Left lung (tissue), 10 donors: ENCODE results near the gene DDI2. TPM values are rescaled to one million over a fixed set of nuclear protein-coding genes. Genes with fewer than 3 reads are reported as not detected.

ENCODE experiments used
- ATAC-seq: fragments of 200-7000 bp; cut with Tn5 transposase; one replicate; pipeline ENCODE4 v1.9.1; 2020; ENCODE audit warnings: moderate library complexity
- DNase-seq, 4 donors: peaks; one replicate each; pipeline ENCODE4 v3.0.0-alpha.2; 2013 to 2020
- H3K27ac ChIP-seq, 2 donors: fragments of 200-600 bp; sonication (generic) in 1 of 2; one replicate each; pipeline versions ENCODE4 v1.5.0 to v1.8.0; 2020 to 2021
- H3K27me3 ChIP-seq, 2 donors: fragments of 200-600 bp; sonication (generic) in 1 of 2; one replicate each; pipeline versions ENCODE4 v1.5.0 to v1.8.0; 2020 to 2021
- H3K36me3 ChIP-seq, 2 donors: fragments of 200-600 bp; sonication (generic) in 1 of 2; one replicate each; pipeline versions ENCODE4 v1.5.0 to v1.8.0; 2020 to 2021
- H3K4me1 ChIP-seq, 2 donors: fragments of 200-600 bp; one replicate each; pipeline ENCODE4 v1.8.0; 2021
- H3K4me3 ChIP-seq, 2 donors: fragments of 200-600 bp; sonication (generic) in 1 of 2; one replicate each; pipeline versions ENCODE4 v1.5.0 to v1.8.0; 2020 to 2021; ENCODE audit warnings: mild to moderate bottlenecking in 1 of 2
- H3K9me3 ChIP-seq, 2 donors: fragments of 200-600 bp; sonication (generic) in 1 of 2; one replicate each; pipeline versions ENCODE4 v1.5.0 to v1.8.0; 2020 to 2021
- intact Hi-C, 2 donors: fragments of 100-400 bp; cut with DNase I; formaldehyde crosslinking; loops; one replicate each; pipeline versions ENCODE4 v1.11.2 to v1.14.2; 2022
- polyA plus RNA-seq, 6 donors: library from polyadenylated mRNA; unstranded; fragments of 120-200 nt; gene quantifications; one replicate each; pipeline ENCODE4 v1.2.1, GENCODE V29; 2013; ENCODE audit not compliant: insufficient read length in 6 of 6
- total RNA-seq, 2 donors: library from RNA; stranded (reverse); fragmentation: NEBNext Ultra II Directional; extraction: Animal tissue kit (Norgen Biotek cat#: 25700); gene quantifications; one replicate each; pipeline ENCODE4 v1.2.1, GENCODE V29; 2021
- TF ChIP-seq, protein P1 (sequence below), 2 donors: fragments of 200-600 bp; sonication (generic) in 1 of 2; IDR thresholded peaks; one replicate each; pipeline versions ENCODE4 v1.5.0 to v1.8.0; 2021; ENCODE audit warnings: antibody characterized with exemption in 2 of 2
- donor health status: DM: no; HTN: yes; CAD: no.
- donor health status: DM: no; HTN: no; CAD: no.

The DDI2 gene
- total and polyA plus RNA-seq, 8 donors, result 20.4 to 37.7 (median 22.6) TPM

DNA sequence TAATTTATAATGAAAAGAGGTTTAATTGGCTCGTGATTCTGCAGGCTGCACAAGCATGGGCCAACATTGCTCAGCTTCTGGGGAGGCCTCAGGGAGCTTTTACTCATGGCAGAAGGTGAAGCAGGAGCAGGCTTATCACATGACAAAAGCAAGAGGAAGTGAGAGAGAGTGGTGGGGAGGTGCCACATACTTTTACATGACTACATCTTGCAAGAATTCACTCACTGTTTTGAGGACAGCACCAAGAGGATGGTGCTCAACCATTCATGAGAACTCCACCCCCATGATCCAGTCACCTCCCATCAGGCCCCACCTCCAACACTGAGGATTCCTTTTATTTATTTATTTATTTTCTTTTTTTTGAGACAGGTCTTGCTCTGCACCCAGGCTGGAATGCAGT lies 61.3 kb downstream of the DDI2 start:
- Histone ChIP-seq H3K27me3 (no peaks in the 10 kb centered on the region), H3K4me1 (peaks cover 0 to 33% of the 10 kb centered on the region in 2 donors), H3K36me3 (no peaks in the 10 kb centered on the region), H3K27ac (no peak overlapping the region), H3K9me3 (no peaks in the 10 kb centered on the region), H3K4me3 (no peak overlapping the region)
- intact Hi-C loops, result no loop called here
- TF ChIP-seq, protein P1, sequence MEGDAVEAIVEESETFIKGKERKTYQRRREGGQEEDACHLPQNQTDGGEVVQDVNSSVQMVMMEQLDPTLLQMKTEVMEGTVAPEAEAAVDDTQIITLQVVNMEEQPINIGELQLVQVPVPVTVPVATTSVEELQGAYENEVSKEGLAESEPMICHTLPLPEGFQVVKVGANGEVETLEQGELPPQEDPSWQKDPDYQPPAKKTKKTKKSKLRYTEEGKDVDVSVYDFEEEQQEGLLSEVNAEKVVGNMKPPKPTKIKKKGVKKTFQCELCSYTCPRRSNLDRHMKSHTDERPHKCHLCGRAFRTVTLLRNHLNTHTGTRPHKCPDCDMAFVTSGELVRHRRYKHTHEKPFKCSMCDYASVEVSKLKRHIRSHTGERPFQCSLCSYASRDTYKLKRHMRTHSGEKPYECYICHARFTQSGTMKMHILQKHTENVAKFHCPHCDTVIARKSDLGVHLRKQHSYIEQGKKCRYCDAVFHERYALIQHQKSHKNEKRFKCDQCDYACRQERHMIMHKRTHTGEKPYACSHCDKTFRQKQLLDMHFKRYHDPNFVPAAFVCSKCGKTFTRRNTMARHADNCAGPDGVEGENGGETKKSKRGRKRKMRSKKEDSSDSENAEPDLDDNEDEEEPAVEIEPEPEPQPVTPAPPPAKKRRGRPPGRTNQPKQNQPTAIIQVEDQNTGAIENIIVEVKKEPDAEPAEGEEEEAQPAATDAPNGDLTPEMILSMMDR (IDR thresholded peaks at IDR 0.05), result no peak
- no peak for DNase-seq
- ATAC-seq, result peak; percentile 66

- intact Hi-C loops, result no loop called here
Observed at GRCh38 chr1:15680131-15680530, 62.9 kb downstream of the DDI2 start.

GRCh38 chr1:15680561-15681348 lies 63.5 kb downstream of the DDI2 start:
- intact Hi-C loops, result no loop called here
- ATAC-seq (peak; percentile 45), DNase-seq (no peak)

More at GRCh38 chr1:15680131-15680530, 62.9 kb downstream of the DDI2 start:
- no peak for DNase-seq
- peaks cover 0 to 38% of the 10 kb centered on the region in 2 donors for H3K4me1 ChIP-seq
- H3K27ac ChIP-seq, result peak overlapping the region; percentile 41 to 72
- H3K27me3 ChIP-seq, result no peaks in the 10 kb centered on the region
- H3K36me3 ChIP-seq, result no peaks in the 10 kb centered on the region
- ATAC-seq, result no peak
- no peaks in the 10 kb centered on the region for H3K9me3 ChIP-seq
- TF ChIP-seq, protein P1 (IDR thresholded peaks at IDR 0.05), result no peak
- no peak overlapping the region for H3K4me3 ChIP-seq

GRCh38 chr1:15681349-15682292 lies 64.4 kb downstream of the DDI2 start:
- DNase-seq, result no peak
- intact Hi-C loops, result no loop called here
- Histone ChIP-seq H3K27ac (peak overlapping the region; percentile 41 to 72), H3K36me3 (no peaks in the 10 kb centered on the region), H3K4me3 (no peak overlapping the region), H3K27me3 (no peaks in the 10 kb centered on the region), H3K9me3 (no peaks in the 10 kb centered on the region), H3K4me1 (peaks cover 0 to 53% of the 10 kb centered on the region in 2 donors)
- TF ChIP-seq, protein P1 (IDR thresholded peaks at IDR 0.05), result no peak
- ATAC-seq, result no peak

More at GRCh38 chr1:15680561-15681348, 63.5 kb downstream of the DDI2 start:
- peaks cover 0 to 44% of the 10 kb centered on the region in 2 donors for H3K4me1 ChIP-seq
- no peaks in the 10 kb centered on the region for H3K9me3 ChIP-seq
- H3K27ac ChIP-seq, result peak overlapping the region; percentile 41 to 72
- TF ChIP-seq, protein P1 (IDR thresholded peaks at IDR 0.05), result no peak
- H3K4me3 ChIP-seq, result no peak overlapping the region
- no peaks in the 10 kb centered on the region for H3K36me3 ChIP-seq
- H3K27me3 ChIP-seq, result no peaks in the 10 kb centered on the region

- no peak for DNase-seq
Observed at GRCh38 chr1:15682936-15683341, 65.7 kb downstream of the DDI2 start.

More at GRCh38 chr1:15682936-15683341, 65.7 kb downstream of the DDI2 start:
- no peaks in the 10 kb centered on the region for H3K27me3 ChIP-seq
- peaks cover 0 to 66% of the 10 kb centered on the region in 2 donors for H3K4me1 ChIP-seq
- intact Hi-C loops, result no loop called here
- peak overlapping the region in 1 of 2 donors; percentile 81 for H3K27ac ChIP-seq
- no peak for ATAC-seq
- no peak overlapping the region for H3K4me3 ChIP-seq
- H3K36me3 ChIP-seq, result no peaks in the 10 kb centered on the region
- TF ChIP-seq, protein P1 (IDR thresholded peaks at IDR 0.05), result no peak
- no peaks in the 10 kb centered on the region for H3K9me3 ChIP-seq
